IMR-90 (cell line): Measurements from ENCODE around the gene NOL4L. TPM values are rescaled to one million over a fixed set of nuclear protein-coding genes. Genes with fewer than 3 reads are reported as not detected.
A peak's percentile ranks its signal among the peaks of the same experiment; 100 is the strongest.

Experiments
- ATAC-seq: fragments of 200-7000 bp; cut with Tn5 transposase; 2 replicates; pipeline ENCODE4 v1.9.1; 2020; ENCODE audit warnings: low read depth, mild to moderate bottlenecking, moderate library complexity
- BruUV-seq: library from RNA; stranded (reverse); fragments of 400-500 nt; replicated peaks from 2 replicates; lab custom pipeline; 2021; lab: Mats Ljungman, UMichigan
- CTCF ChIA-PET: fragments of 300-600 bp; formaldehyde crosslinking; extraction: SDS; loops from one replicate; lab custom pipeline; 2021; ENCODE audit warnings: antibody characterized with exemption; lab: Yijun Ruan, JAX
- POLR2A ChIA-PET: fragments of 300-600 bp; sonication (Branson Sonifier 250); formaldehyde crosslinking; loops from one replicate; lab custom pipeline; 2022; ENCODE audit warnings: antibody characterized with exemption; ENCODE audit not compliant: unreplicated experiment; lab: Charles Lee
- DNase-seq: peaks from one replicate; pipeline ENCODE4 v3.0.0; 2013
- H2AFZ ChIP-seq: replicated peaks from 2 replicates; pipeline ENCODE3; 2013; ENCODE audit warnings: low read length, mild to moderate bottlenecking; ENCODE audit not compliant: poor library complexity
- H2AK5ac ChIP-seq: 2 replicates; pipeline ENCODE4 v1.6.1; 2013; ENCODE audit warnings: low read depth, low read length, inconsistent platforms
- H2AK9ac ChIP-seq: replicated peaks from 2 replicates; pipeline ENCODE3; 2013; ENCODE audit warnings: mild to moderate bottlenecking, low read depth, low read length, moderate library complexity; ENCODE audit not compliant: poor library complexity
- H2BK120ac ChIP-seq: 2 replicates; pipeline ENCODE4 v1.6.1; 2013; ENCODE audit warnings: low read depth, low read length, inconsistent platforms
- H2BK15ac ChIP-seq: 3 replicates; pipeline ENCODE4 v1.6.1; 2013; ENCODE audit warnings: low read depth, low read length, inconsistent platforms
- H2BK20ac ChIP-seq: 2 replicates; pipeline ENCODE4 v1.6.1; 2013; ENCODE audit warnings: low read depth, mild to moderate bottlenecking, inconsistent platforms, low read length, moderate library complexity
- H2BK5ac ChIP-seq: 2 replicates; pipeline ENCODE4 v1.6.1; 2013; ENCODE audit warnings: mild to moderate bottlenecking, low read depth, low read length, inconsistent platforms; ENCODE audit not compliant: poor library complexity, severe bottlenecking
- H3K14ac ChIP-seq: replicated peaks from 2 replicates; pipeline ENCODE4 v1.6.1; 2013; ENCODE audit warnings: low read depth, low read length, inconsistent platforms
- H3K18ac ChIP-seq: 2 replicates; pipeline ENCODE4 v1.6.1; 2013; ENCODE audit warnings: low read depth, low read length, control low read depth
- H3K23ac ChIP-seq: 2 replicates; pipeline ENCODE4 v1.6.1; 2013; ENCODE audit warnings: low read depth, low read length, inconsistent platforms
- H3K27ac ChIP-seq: 2 replicates; pipeline ENCODE4 v1.5.1; 2013; ENCODE audit warnings: mild to moderate bottlenecking, control low read depth, low read length; ENCODE audit not compliant: insufficient read depth
- H3K27me3 ChIP-seq: 2 replicates; pipeline ENCODE4 v1.6.1; 2013; ENCODE audit warnings: low read length; ENCODE audit not compliant: control insufficient read depth, insufficient read depth
- H3K36me3 ChIP-seq: 2 replicates; pipeline ENCODE4 v1.6.1; 2013; ENCODE audit warnings: low read length, mixed read lengths; ENCODE audit not compliant: control insufficient read depth, insufficient read depth
- H3K4ac ChIP-seq: 2 replicates; pipeline ENCODE4 v1.6.1; 2013; ENCODE audit warnings: low read depth, low read length, inconsistent platforms
- H3K4me1 ChIP-seq: 2 replicates; pipeline ENCODE4 v1.6.1; 2013; ENCODE audit warnings: low read length, mixed read lengths; ENCODE audit not compliant: control insufficient read depth, insufficient read depth
- H3K4me2 ChIP-seq: 2 replicates; pipeline ENCODE4 v1.6.1; 2013; ENCODE audit warnings: low read depth, mild to moderate bottlenecking, control low read depth, low read length, moderate library complexity
- H3K4me3 ChIP-seq: 2 replicates; pipeline ENCODE4 v1.5.1; 2013; ENCODE audit warnings: low read depth, mild to moderate bottlenecking, control low read depth, low read length, moderate library complexity; ENCODE audit not compliant: insufficient read depth
- H3K56ac ChIP-seq: 2 replicates; pipeline ENCODE4 v1.6.1; 2013; ENCODE audit warnings: low read length, inconsistent platforms; ENCODE audit not compliant: insufficient read depth; ENCODE audit errors: extremely low read depth
- H3K79me1 ChIP-seq, 2 experiments: 2 replicates each; pipeline ENCODE4 v1.6.1; 2013; ENCODE audit warnings: low read length in 2 of 2, inconsistent platforms in 1 of 2, low read depth in 1 of 2
- H3K9ac ChIP-seq: 2 replicates; pipeline ENCODE4 v1.6.1; 2013; ENCODE audit warnings: low read depth, low read length, control low read depth
- H3K9me1 ChIP-seq: 2 replicates; pipeline ENCODE4 v1.6.1; 2013; ENCODE audit warnings: low read length, inconsistent platforms; ENCODE audit not compliant: insufficient read depth
- H3K9me3 ChIP-seq: 2 replicates; pipeline ENCODE4 v1.6.1; 2013; ENCODE audit warnings: low read length; ENCODE audit not compliant: control insufficient read depth, insufficient read depth
- H4K20me1 ChIP-seq: 2 replicates; pipeline ENCODE4 v1.6.1; 2013; ENCODE audit warnings: low read length, inconsistent platforms; ENCODE audit not compliant: insufficient read depth
- H4K5ac ChIP-seq: 2 replicates; pipeline ENCODE4 v1.6.1; 2013; ENCODE audit warnings: mild to moderate bottlenecking, low read depth, low read length, control low read depth
- H4K8ac ChIP-seq, 2 experiments: 2 replicates each; pipeline ENCODE4 v1.6.1; 2013; ENCODE audit warnings: low read depth in 2 of 2, low read length in 2 of 2, control low read depth in 1 of 2, inconsistent platforms in 1 of 2
- H4K91ac ChIP-seq: 2 replicates; pipeline ENCODE4 v1.6.1; 2013; ENCODE audit warnings: low read depth, low read length, inconsistent platforms; ENCODE audit not compliant: insufficient read depth
- BHLHE40 ChIP-seq: fragments of 150-350 bp; IDR thresholded peaks from 2 replicates; pipeline ENCODE4 v1.6.1; 2016; ENCODE audit warnings: mild to moderate bottlenecking, low read depth, low read length
- CEBPB ChIP-seq: IDR thresholded peaks from 2 replicates; pipeline ENCODE4 v1.6.1; 2012; ENCODE audit warnings: low read depth, low read length, improper control_type of control experiment
- CHD1 ChIP-seq: IDR thresholded peaks from 2 replicates; pipeline ENCODE4 v1.6.1; 2012; ENCODE audit warnings: low read depth, low read length, improper control_type of control experiment
- ELK1 ChIP-seq: fragments of 150-350 bp; IDR thresholded peaks from 2 replicates; pipeline ENCODE4 v1.6.1; 2016; ENCODE audit warnings: low read depth, mild to moderate bottlenecking, low read length, moderate library complexity, borderline replicate concordance
- FOS ChIP-seq: fragments of 150-350 bp; IDR thresholded peaks from 2 replicates; pipeline ENCODE4 v1.6.1; 2016; ENCODE audit warnings: low read depth, low read length
- MAFK ChIP-seq: IDR thresholded peaks from 2 replicates; pipeline ENCODE4 v1.6.1; 2012; ENCODE audit warnings: low read depth, low read length, improper control_type of control experiment
- MAZ ChIP-seq: IDR thresholded peaks from 2 replicates; pipeline ENCODE4 v1.6.1; 2012; ENCODE audit warnings: low read depth, mild to moderate bottlenecking, low read length, improper control_type of control experiment, moderate library complexity, borderline replicate concordance
- MXI1 ChIP-seq: IDR thresholded peaks from 2 replicates; pipeline ENCODE4 v1.6.1; 2012; ENCODE audit warnings: low read depth, mild to moderate bottlenecking, low read length, moderate library complexity, borderline replicate concordance
- NFE2L2 ChIP-seq: fragments of 150-350 bp; IDR thresholded peaks from 2 replicates; pipeline ENCODE4 v1.6.1; 2016; ENCODE audit warnings: low read depth, mild to moderate bottlenecking, low read length
- POLR2A ChIP-seq: IDR thresholded peaks from 2 replicates; pipeline ENCODE4 v1.6.1; 2012; ENCODE audit warnings: mild to moderate bottlenecking, low read depth, low read length
- RAD21 ChIP-seq: IDR thresholded peaks from 2 replicates; pipeline ENCODE4 v1.6.1; 2012; ENCODE audit warnings: low read length, improper control_type of control experiment
- RCOR1 ChIP-seq: IDR thresholded peaks from 2 replicates; pipeline ENCODE4 v1.6.1; 2012; ENCODE audit warnings: mild to moderate bottlenecking, low read length, improper control_type of control experiment; ENCODE audit not compliant: insufficient replicate concordance
- RFX5 ChIP-seq: IDR thresholded peaks from 2 replicates; pipeline ENCODE4 v1.8.0; 2012; ENCODE audit warnings: low read depth, mild to moderate bottlenecking, low read length, moderate library complexity
- SMC3 ChIP-seq: fragments of 150-350 bp; IDR thresholded peaks from 2 replicates; pipeline ENCODE4 v1.6.1; 2016; ENCODE audit warnings: low read depth, mild to moderate bottlenecking, antibody characterized with exemption, low read length, moderate library complexity
- WGBS, 2 experiments: methylation state at CpG; one replicate each; pipeline versions ENCODE4 v1.1.5 to v1.1.7; 2013; ENCODE audit warnings: missing lambda C conversion rate in 2 of 2; ENCODE audit not compliant: insufficient read length in 1 of 2; ENCODE audit errors: extremely low coverage in 2 of 2; 5-methylcytosine and 5-hydroxymethylcytosine counted together
- dilution Hi-C: fragments of 300-500 bp; cut with HindIII; formaldehyde crosslinking; loops from one replicate; pipeline ENCODE4 v1.14.3; 2018; ENCODE audit warnings: low sequenced_read_pairs; ENCODE audit not compliant: unreplicated experiment
- in situ Hi-C: fragments of 300-500 bp; cut with MboI; formaldehyde crosslinking; loops from 3 replicates; pipeline ENCODE4 v1.14.3; 2019; ENCODE audit warnings: low sequenced_read_pairs, inconsistent platforms, mixed read lengths
- intact Hi-C: fragments of 100-400 bp; cut with micrococcal nuclease; formaldehyde crosslinking; loops from 2 replicates; pipeline ENCODE4 v1.10.0; 2022
- polyA plus RNA-seq, 3 experiments: library from polyadenylated mRNA; depleted of rRNA; stranded (reverse); fragments of >200 nt; gene quantifications; 2 replicates each; pipeline ENCODE4 v1.2.3, GENCODE V29; 2012; ENCODE audit warnings: low replicate concordance in 1 of 3
- total RNA-seq: library from RNA; depleted of rRNA; stranded (reverse); fragments of >200 nt; gene quantifications from 2 replicates; pipeline ENCODE4 v1.2.3, GENCODE V29; 2012
- TF ChIP-seq, protein P1 (sequence below): fragments of 150-350 bp; IDR thresholded peaks from 2 replicates; pipeline ENCODE4 v1.6.1; 2017; ENCODE audit warnings: mild to moderate bottlenecking, antibody characterized with exemption, low read length, low read depth
- TF ChIP-seq, protein P2 (sequence below): conservative IDR thresholded peaks from 2 replicates; pipeline ENCODE4 v1.5.1; 2012; ENCODE audit warnings: mild to moderate bottlenecking, low read depth, low read length, improper control_type of control experiment

The NOL4L gene
- total and polyA plus RNA-seq, 2 of the 4 experiments (the other 2 are of a cell fraction) = 4.7 to 13.3 TPM

DNA sequence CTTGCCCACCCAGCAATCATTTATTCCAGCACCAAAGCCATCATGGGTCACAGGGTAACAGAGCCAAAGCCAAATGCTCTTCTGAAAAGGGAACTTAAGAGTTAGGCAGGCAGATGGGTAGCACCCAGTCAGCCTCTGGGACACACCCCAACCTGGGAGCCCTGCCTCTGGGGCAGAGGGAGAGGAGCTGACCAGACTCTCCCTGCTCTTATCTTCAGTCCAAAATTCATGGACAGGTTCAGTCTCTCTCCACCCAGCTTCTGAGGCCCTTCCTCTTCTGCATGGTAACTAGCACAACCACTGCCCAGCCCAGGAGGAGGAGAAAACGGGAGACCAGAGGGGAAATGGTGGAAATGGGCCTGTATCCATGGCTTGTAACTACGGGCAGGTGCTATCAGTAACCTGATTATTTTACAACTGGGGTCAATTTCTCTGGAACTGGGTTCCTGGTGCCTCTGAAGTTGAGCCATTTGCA lies 105.4 kb downstream of the NOL4L start:
- Histone ChIP-seq H3K36me3 (no peaks in the 10 kb centered on the region; the same call in 1 of the 2 replicates), H3K4me1 (peaks cover 27% of the 10 kb centered on the region), H2BK20ac (no peak overlapping the region), H2AK9ac (peak overlapping the region; percentile 76), H2AFZ (no peak overlapping the region), H3K9me3 (no peaks in the 10 kb centered on the region), H3K27ac (no peak overlapping the region), H2BK15ac (no peak overlapping the region), H4K91ac (no peak overlapping the region), H4K5ac (no peak overlapping the region), H3K79me1 (peaks cover 5 to 72% of the 10 kb centered on the region in 2 experiments; a peak in 3 of 4 replicates), H3K4me3 (no peak overlapping the region), H3K18ac (no peak overlapping the region), H2BK120ac (no peak overlapping the region), H2AK5ac (no peak overlapping the region), H3K14ac (no peak overlapping the region), H3K9me1 (peaks cover 24% of the 10 kb centered on the region), H4K8ac (no peak overlapping the region), H4K20me1 (peaks cover 52% of the 10 kb centered on the region), H3K9ac (no peak overlapping the region), H3K4ac (no peak overlapping the region; the same call in 1 of the 2 replicates), H3K4me2 (no peak overlapping the region), H3K27me3 (no peaks in the 10 kb centered on the region), H3K23ac (no peak overlapping the region), H3K56ac (no peak overlapping the region), H2BK5ac (no peak overlapping the region)
- POLR2A ChIA-PET = no interaction called here
- ATAC-seq (no peak), DNase-seq (no peak)
- TF ChIP-seq CHD1 (no peak), RFX5 (no peak), NFE2L2 (no peak), MXI1 (no peak), POLR2A (no peak), MAZ (no peak), CEBPB (no peak), MAFK (no peak), FOS (no peak), BHLHE40 (no peak), SMC3 (no peak), ELK1 (no peak), RAD21 (no peak), RCOR1 (no peak)
- TF ChIP-seq, protein P1, sequence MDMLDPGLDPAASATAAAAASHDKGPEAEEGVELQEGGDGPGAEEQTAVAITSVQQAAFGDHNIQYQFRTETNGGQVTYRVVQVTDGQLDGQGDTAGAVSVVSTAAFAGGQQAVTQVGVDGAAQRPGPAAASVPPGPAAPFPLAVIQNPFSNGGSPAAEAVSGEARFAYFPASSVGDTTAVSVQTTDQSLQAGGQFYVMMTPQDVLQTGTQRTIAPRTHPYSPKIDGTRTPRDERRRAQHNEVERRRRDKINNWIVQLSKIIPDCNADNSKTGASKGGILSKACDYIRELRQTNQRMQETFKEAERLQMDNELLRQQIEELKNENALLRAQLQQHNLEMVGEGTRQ = no peak
- TF ChIP-seq, protein P2, sequence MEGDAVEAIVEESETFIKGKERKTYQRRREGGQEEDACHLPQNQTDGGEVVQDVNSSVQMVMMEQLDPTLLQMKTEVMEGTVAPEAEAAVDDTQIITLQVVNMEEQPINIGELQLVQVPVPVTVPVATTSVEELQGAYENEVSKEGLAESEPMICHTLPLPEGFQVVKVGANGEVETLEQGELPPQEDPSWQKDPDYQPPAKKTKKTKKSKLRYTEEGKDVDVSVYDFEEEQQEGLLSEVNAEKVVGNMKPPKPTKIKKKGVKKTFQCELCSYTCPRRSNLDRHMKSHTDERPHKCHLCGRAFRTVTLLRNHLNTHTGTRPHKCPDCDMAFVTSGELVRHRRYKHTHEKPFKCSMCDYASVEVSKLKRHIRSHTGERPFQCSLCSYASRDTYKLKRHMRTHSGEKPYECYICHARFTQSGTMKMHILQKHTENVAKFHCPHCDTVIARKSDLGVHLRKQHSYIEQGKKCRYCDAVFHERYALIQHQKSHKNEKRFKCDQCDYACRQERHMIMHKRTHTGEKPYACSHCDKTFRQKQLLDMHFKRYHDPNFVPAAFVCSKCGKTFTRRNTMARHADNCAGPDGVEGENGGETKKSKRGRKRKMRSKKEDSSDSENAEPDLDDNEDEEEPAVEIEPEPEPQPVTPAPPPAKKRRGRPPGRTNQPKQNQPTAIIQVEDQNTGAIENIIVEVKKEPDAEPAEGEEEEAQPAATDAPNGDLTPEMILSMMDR = no peak
- intact Hi-C loops (no loop called here), dilution Hi-C loops (no loop called here), in situ Hi-C loops (loop anchor here (25.0 kb wide), 1 partner anchor 642 kb away; the partner anchor contains the start of gene FOXS1)
- no CpG with 5 or more reads among the region's 2 CpGs for WGBS, 2 experiments
- BruUV-seq = no TSS peak
- CTCF ChIA-PET = no interaction called here
